ENCODE data around the gene ZNF618.
"Not testable (repeated sequence)": the region's sequence is repeated elsewhere in the genome, so short reads cannot be mapped to it uniquely, and the experiment has no call there.

The ZNF618 gene

DNA sequence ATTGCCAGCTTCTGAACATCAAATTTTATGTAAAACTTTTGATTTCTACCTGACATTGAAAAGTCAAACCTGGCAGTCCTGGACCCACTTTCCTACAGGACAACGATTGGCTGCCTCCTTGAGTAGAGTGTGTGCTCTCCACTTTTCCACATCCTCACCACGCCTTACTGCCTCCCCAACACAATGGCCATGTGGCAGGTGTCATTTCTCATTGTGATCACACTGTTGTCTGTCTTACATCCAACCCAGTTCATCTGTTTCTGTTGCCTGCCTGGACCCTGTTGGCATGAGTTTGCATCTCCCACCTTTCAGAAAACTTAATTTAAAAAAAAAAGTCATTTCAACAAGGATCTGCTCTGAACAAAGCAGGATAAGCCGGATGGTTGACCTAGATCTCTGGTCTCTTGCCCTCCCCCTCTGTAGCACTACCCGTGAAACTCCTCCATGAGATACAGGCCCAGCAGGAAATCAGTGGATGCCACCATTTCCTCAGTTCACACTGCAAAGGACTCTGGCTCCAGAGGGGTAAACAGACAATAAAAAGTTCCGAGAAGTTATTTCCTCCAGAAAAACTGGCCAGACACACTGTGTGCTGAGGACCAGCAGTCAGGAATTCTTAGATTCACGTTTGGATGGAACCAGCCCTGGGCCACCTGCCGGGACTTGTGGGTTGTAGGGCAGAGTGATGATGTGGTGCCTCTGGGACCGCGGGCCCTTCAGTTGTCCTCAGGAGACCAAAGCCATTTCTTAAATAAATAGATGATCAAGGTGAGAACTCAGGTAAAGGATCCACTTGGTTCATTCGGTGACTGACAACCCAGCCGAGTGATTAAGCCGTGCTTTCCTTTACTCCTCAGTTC, 153.4 kb downstream of the ZNF618 start:
- DNase-seq = no peak

DNA sequence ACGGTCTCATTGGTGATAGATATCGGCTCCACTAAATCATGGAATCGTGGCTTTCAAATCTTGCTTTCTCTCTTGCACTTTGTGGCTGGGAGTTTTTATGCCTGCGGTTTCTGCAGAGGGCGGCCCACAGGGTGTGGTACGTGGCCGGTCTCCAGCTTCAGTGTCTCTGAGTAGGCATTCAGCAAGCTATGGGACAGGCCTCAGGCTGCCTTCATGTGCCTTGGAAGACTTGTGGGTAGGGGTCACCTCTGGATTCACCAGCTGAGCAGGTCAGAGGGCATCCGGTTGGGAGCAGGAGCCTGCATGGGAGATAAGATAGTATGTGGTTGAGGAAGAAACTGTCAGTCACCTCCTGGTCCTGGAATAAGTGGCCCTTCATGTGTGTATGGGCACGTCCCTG, 154.3 kb downstream of the ZNF618 start:
- DNase-seq = no peak

DNA sequence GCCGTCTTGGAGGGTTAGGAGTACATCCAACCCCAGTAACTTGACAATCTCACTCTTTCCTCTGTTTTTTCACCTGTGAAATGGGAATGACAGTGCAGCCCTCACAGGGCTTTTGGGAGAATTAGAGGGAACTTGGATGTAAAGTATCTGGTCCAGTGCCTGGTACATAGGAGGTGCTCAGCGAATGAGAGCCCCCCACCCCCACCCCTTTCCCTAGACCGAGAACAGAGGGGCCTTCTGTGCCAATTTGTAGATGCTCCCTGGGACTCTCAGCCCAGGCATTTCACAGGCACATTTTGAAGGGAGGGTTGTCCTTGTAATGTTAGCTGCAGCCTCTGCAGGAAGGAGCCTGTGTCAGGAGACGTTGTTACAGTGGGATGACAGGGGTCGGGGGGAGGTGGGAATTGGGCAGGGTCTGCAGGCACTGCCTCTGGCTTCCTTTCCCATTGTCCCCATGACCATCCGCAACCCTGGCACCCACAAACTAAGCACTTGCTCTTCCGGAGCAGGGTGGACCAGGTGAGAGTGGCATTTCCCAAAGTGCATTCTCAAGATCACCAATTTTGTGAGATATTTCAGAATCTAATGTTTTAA, 155.0 kb downstream of the ZNF618 start:
- DNase-seq = no peak

DNA sequence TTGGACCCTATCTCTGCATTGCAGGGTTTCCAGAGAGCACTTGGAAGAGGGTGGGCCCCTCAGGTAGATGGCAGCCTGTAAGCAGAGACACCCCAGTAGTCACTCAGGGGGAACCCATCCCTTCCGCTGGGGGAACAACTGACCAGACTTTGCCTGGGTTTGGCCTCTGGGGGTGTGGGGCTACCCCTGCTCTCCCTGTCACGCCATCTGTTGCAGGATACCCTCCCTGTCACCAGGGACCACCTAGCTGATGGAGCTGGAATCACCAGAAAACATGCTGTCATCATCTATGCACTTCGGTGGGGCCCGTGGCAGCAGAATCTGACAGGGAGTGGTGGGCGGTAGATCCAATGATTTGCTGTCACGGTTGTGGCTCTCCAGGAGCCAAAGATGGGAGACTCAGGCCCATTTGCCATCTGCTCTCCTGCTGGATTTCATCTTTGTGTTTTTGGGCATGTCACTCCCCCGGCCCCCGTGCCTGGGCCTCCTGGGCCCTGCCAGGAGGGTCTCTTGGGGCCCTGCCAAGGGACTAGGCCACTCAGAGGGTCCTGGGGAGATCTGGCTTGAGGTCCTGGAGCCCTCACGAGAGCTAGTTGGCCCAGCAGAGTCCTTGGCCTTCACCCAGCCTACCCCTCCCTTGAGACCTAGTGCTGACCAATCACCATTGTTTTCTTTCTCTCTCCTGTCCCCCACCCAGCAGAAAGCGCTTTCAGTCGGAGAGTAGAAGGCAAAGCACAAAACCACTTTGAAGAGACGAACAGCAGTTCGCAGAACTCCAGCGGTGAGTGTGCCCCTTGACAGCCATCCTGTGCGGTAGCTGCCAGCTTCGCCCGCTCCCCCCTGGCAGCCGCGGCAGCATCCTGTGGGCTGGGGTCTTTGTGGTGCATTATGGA, 156.1 kb downstream of the ZNF618 start:
- DNase-seq = no peak

DNA sequence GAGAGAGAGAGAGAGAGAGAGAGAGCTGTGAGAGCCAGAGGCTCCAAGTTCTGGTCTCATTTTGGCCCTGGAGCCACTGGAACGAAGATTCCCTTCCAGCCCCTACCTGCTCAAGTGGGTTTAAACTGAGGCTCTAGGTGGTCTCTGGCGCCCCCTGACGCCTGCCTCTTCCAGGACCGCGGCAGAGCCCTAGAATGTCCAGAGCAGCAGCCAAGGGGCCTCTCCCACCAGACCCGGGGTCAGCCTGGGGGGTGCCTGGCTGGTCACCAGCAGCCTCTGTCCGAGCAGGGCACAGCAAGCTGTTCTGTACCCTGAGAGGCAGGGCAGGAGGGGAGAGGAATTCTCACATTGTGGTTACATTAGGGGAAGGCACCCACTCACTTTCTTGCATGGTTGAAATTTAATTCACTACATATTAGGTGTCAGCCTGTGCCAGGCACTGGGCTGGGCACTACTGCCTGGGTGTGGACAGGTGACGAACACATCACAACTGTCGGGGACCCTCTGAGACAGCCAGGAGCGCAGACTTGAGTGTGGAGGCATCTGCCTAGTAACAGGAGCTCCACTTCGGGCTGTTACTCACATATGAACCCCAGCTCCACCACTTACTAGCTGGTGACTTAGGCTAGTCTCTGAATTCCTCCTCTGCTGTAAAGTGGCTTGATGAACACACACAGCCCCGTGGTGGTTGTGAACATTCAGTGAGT, 157.4 kb downstream of the ZNF618 start:
- peak in 1 of 2 donors; percentile 6 for DNase-seq

DNA sequence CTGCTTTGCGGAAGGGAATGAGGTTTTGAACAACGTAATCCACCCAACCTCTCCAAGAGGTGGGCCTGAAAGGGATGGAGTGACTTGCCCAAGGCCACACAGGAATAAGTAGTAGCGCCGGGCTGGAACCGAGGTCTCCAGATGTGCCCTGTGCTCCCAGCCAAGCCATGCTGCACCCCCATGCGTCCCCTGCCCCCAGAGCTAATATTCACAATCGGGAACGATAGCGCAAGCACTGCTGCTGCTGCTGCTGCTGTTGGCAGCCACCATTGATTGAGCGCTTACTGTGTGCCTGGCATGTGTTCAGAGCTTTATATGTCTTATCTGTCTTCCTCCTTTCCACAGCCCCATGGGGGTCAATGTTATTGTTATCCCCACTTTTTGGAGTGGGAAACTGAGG, 158.1 kb downstream of the ZNF618 start:
- DNase-seq = no peak

DNA sequence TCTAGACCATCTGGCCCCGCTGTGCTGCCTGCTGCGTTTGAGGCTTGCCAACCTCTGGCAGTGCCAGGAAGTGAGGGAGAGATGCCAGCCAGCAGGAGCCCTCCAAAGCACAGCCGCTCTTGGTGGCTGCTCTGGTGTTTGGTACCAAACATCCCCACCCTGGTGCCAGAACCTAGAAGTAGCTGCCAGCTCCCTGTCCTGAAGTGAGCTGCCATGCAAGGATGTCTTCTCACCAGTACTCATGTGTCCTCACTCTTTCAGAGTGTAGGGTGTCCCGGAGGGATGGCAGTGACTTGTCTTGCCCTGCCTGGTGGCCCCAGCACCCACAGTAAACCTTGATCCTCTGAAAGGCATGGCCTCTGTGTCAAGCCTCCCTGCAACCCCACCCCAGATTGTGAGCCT, 158.6 kb downstream of the ZNF618 start:
- DNase-seq = no peak

DNA sequence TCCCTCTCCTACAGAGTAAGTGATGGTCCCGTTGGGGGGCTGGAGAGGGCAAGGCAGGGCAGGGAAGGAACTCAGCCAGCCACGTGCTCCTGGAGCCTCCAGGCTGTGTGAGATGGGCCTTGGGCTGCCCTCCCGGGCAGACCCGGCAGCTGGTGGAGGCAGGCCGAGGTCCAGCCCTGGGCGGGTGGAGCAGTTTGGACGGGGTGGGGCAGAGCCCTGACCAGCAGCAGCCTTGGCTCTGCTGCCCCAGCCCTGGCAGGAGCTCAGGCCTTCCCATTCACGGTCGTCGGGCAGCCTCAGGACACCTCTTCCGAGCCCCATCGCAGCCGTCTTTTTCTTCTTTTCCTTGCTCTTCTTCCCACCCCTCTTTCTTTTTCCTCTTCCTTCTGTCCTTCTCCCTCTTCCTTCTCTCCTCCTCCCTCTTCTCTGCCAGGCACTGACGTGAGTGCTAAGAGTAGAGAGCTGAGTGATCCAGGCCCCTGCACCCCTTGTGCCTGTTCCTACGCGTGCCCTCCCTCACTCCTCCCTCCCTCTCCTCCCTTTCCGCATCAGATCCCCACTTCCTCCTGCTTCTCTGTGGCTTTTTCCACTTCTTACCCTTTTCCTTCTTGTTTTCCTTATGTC, 159.2 kb downstream of the ZNF618 start:
- DNase-seq = no peak

DNA sequence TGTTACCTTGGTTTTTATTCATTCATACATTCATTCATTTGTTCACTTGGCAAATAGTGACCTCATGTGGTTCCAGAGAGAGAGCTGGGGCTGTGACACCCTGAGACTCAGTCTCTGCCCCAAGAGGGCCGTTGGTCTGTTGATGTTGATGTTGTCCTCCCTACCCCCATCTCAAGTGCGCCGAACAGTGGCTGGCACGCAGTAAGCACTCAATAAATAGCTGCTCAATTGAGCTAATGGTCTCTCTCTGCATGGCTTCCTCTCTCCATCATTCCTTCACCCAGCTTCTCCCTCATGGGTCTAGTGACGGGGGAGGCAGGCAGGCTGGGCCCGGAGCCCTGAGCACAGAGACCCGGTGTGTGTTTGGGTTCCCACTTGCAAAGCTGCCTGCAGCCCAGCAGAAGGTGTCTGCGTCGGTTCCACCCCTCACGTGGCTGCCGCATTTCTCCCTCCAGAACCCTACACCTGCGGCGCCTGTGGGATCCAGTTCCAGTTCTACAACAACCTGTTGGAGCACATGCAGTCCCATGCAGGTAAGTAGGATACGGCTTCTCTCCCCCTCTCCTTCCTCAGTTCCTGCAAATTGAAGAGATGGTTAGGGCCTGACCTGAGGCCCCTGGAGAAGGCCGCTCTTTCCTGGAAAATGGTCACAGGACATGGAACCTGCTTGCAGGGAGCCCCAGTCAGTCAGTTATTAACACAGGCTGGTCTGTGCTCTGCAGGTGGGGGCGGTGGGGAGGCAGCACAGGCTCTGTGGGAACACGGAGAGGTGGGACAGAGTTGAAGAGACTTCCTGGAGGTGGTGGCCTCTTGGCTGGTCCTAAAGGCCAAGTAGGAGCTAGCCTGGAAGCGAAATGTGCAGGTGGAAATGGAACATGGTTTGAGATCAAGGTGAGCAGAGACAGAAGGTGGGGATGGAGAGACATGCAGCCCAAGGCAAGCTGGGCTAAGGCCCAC, 160.0 kb downstream of the ZNF618 start:
- DNase-seq = no peak

DNA sequence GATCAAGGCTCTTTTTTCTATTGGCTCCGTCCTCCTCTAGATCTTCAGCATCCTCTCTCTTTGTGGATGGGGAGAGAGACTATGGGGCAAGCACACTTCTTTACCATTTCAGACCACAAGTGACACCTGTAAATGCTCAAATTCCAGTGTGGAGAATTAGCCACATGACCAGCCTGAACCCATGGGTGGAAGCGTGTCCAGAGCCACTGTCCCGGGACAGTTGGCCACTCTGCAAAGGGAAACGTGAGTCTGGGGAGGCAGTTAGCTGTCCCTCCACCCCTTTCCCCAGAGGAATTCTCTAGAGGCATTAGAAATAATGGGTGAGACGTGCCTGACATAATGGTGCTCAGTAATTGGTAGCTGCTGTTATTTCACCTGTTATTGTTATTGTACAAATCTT, 161.1 kb downstream of the ZNF618 start:
- no peak for DNase-seq

DNA sequence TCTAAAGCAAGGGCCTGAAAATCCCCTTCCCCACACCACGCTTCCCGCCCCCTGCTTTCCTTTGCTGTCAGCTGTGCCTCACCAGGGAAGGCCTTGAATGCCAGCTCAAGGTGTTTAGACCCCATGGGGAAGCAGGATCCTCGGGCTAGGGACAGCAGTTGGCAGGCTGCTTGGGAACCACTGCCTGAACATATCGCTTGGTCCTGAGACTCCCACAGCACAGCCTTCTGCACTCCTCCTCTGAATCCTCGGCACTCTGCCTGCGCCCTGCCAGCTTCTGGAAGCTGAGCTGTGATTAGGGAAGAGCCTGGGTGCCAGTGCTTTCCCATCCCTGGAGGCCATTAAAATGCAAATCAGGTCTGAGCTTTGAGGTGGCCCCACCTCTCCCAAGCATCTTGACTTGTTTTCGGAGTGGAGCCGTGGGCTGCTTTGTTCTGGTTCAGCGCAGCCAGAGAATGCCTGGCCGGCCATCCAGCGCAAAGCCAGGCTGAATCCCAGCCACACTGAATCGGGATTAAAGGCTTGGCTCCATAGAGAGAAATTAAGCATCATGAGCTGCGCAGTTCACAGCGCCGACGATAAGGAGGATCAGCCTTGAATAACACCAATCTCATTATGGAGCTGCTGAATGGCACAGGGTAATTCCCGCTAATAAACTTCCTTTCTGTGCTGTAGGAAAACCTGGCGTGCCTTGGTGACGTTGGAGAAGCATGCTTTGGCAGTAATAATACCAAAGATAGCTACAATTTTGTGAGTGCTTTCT, 162.0 kb downstream of the ZNF618 start:
- DNase-seq = no peak

DNA sequence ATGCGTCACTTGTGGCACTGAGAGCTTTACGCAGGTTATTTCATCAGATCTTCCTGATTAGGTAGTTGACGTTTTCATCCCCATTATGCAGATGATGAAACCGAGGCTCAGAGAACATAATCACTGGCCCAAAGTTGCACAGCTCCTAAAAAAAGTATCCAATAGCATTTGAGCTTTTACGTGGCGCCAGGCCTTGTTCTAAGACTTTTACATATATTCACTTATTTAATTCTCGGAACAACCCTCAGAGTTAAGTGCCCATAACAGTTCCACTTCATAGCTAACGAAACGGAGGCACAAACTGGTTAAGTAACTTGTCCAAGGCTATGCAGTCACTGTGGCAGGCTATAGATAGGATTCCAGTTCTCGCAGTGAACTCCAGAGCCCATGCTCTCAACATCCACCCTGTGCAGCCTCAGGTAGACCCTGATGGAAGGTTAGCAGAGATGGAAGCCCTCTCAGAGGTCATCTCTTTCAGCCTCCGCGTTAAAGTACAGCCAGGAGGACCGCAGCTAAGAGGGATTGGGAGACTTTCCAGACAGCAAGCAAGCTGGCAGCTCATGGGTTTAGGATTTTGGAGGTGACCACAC, 162.7 kb downstream of the ZNF618 start:
- no peak for DNase-seq

DNA sequence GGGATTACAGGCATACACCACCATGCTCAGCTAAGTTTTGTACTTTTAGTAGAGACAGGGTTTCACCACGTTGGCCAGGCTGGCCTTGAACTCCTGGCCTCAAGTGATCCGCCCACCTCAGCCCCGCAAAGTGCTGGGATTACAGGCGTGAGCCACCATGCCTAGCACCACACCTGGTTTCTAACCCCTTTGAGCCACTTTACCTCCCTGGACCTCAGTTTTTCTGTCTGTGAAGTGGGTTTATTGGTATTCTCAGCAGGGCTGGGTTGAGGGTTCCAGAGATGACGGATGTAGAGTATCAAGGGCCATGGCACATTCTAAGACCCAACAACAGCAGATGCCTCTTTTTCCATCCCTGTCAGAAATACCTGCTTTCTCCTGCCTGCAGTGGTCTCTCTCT, 163.4 kb downstream of the ZNF618 start:
- no peak for DNase-seq

DNA sequence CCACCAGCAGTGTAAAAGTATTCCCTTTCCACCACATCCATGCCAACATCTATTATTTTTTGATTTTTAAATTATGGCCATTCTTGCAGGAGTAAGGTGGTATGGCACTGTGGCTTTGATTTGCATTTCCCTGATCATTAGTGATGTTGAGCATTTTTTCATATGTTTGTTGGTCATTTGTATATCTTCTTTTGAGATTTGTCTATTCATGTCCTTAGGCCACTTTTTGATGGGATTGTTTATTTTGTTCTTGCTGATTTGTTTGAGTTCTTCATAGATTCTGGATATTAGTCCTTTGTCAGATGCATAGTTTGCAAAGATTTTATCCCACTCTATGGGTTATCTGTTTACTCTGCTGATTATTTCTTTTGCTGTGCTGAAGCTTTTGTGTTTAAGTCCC, 167.6 kb downstream of the ZNF618 start:
- not testable (repeated sequence) for DNase-seq

DNA sequence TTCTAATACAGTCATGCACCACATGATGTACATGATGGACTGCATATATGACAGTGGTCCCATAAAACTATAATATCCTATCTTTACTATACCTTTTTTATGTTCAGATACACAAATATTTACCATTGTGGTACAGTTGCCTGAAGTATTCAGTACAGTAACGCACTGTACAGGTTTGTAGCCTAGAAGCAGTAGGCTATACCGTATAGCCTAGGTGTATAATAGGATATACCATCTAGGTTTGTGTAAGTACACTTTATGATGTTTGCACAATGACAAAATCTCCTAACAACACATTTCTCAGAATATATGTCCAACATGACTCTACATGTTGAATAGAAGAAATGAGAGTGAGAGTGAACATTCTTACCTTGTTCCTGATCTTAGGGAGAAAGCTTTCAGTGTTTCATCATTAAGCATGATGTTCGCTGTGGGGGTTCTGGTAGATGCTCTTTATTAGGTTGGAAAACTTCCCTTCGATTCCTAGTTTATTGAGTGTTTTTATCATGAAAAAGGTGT, 170.2 kb downstream of the ZNF618 start:
- DNase-seq = no peak

DNA sequence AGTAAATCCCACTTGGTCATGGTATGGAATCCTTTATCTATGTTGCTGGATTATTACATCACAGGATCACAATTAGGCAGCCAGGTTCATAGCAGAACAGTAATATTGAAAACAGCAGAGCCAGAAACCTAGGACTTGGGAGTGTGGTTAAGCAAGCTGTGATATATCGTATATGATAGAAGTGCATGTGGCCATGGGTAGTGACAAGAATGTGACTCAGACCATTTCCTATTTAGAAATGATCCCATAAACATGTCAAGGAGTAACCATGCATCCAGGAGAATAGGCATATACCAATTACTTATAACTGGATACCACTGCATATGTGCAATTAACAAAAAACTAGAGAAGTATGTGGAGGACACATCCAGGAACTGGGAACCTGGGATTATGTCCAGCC, 170.8 kb downstream of the ZNF618 start:
- DNase-seq = no peak

DNA sequence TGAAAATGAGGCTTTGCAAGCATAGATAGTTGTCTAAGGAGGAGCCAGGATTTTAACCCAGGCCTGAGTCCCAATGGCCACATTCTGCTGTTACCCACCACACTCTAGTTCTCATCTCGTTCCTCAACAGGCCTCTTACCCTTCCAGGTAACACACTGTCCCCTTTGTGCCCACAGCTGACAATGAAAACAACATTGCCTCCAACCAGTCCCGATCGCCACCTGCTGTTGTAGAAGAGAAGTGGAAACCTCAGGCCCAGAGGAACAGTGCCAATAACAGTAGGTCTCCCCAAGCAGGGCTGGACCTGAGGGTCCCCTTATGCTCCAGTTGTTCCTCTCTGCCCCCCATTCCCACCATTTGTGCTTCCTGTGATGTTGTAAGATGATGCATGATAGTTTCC, 171.6 kb downstream of the ZNF618 start:
- DNase-seq = no peak

DNA sequence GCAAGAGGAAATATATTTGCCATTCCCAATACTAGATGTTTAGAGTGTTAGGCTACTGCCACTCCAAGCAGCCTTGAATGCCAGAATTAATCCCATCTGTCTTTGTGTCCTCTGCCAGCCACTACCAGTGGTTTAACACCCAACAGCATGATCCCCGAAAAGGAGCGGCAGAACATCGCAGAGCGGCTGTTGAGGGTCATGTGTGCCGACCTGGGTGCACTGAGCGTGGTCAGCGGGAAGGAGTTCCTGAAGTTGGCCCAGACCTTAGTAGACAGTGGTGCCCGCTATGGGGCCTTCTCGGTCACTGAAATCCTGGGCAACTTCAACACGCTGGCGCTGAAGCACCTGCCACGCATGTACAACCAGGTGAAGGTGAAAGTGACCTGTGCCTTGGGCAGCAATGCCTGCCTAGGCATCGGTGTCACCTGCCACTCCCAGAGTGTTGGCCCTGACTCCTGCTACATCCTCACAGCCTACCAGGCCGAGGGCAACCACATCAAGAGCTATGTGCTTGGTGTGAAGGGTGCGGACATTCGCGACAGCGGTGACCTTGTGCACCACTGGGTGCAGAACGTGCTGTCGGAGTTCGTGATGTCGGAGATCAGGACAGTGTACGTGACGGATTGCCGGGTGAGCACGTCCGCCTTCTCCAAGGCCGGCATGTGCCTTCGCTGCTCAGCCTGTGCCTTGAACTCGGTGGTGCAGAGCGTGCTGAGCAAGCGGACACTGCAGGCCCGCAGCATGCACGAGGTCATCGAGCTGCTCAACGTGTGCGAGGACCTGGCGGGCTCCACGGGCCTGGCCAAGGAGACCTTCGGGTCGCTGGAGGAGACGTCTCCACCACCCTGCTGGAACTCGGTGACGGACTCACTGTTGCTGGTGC, 172.7 kb downstream of the ZNF618 start:
- no peak for DNase-seq

All from stimulated activated CD4-positive, alpha-beta T cell treated with anti-CD3 and anti-CD28 coated beads, Interleukin-2, amount 100 ng/mL, for 24 hours (primary cell).